Omental fat pad (tissue), 4 donors: ENCODE measurements around the gene EIF4E2. TPM values are rescaled to one million over a fixed set of nuclear protein-coding genes. Genes with fewer than 3 reads are reported as not detected.
"Not testable (repeated sequence)": the region's sequence is repeated elsewhere in the genome, so short reads cannot be mapped to it uniquely, and the experiment has no call there.

Experiments
- ATAC-seq: fragments of 150-250 bp; one replicate; pipeline ENCODE4 v1.9.1; 2016; ENCODE audit warnings: mild to moderate bottlenecking, moderate library complexity; ENCODE audit not compliant: low FRiP score
- DNase-seq: peaks from one replicate; pipeline ENCODE4 v3.0.0-alpha.2; 2019; ENCODE audit warnings: low spot score
- total RNA-seq, 4 donors: library from RNA; depleted of rRNA; stranded (reverse); fragments of >200 nt; gene quantifications; one replicate each; pipeline ENCODE4 v1.1.0, GENCODE V29; 2016
- TF ChIP-seq, protein P1 (sequence below), 3 donors: fragments of 450-650 bp; IDR thresholded peaks; one replicate each; pipeline ENCODE4 v1.5.1; 2016 to 2017; ENCODE audit warnings: antibody characterized with exemption in 3 of 3, mild to moderate bottlenecking in 3 of 3, moderate library complexity in 2 of 3

EIF4E2 gene
- total RNA-seq, 4 donors from 2014 or later, result 32.2 to 45.4 (median 37.8) TPM

DNA sequence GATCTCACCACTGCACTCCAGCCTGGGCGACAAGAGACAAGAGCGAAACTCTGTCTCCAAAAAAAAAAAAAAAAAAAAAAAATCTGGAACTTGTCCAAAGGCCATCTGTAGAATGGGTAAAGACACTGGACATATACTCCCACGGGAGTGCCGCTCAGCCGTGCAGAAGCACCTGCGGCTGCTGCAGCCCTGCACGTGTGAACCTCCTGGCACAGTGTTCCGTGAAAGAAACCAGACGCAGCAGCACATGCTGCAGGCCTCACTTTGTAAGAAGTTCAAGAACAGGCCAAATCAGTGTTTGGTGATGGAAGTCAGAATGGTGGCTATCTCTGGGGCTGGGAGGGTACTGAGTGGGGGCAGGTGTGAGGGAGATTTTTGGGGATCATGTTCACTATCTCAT lies 18.1 kb upstream of the EIF4E2 start:
- DNase-seq (no peak), ATAC-seq (no peak)

DNA sequence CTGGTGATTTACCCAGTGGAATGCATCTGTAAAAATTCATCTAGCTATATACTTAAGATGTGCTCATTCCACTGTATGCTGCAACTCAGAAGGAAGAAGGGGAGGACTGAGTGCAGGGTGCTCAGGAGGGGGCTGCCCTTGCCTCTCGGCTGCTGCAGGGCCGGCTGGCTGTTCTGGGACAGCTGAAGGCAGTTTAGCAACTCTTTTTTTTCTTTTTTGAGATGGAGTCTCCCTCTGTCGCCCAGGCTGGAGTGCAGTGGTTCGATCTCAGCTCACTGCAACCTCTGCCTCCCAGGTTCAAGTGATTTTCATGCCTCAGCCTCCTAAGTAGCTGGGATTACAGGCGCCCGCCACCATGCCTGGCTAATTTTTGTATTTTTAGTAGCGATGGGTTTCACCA lies 17.7 kb upstream of the EIF4E2 start:
- not testable (repeated sequence) for ATAC-seq, DNase-seq

More for the DNA sequence above, 18.1 kb upstream of the EIF4E2 start:
- TF ChIP-seq, protein P1, sequence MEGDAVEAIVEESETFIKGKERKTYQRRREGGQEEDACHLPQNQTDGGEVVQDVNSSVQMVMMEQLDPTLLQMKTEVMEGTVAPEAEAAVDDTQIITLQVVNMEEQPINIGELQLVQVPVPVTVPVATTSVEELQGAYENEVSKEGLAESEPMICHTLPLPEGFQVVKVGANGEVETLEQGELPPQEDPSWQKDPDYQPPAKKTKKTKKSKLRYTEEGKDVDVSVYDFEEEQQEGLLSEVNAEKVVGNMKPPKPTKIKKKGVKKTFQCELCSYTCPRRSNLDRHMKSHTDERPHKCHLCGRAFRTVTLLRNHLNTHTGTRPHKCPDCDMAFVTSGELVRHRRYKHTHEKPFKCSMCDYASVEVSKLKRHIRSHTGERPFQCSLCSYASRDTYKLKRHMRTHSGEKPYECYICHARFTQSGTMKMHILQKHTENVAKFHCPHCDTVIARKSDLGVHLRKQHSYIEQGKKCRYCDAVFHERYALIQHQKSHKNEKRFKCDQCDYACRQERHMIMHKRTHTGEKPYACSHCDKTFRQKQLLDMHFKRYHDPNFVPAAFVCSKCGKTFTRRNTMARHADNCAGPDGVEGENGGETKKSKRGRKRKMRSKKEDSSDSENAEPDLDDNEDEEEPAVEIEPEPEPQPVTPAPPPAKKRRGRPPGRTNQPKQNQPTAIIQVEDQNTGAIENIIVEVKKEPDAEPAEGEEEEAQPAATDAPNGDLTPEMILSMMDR (IDR thresholded peaks at IDR 0.05), result no peak

DNA sequence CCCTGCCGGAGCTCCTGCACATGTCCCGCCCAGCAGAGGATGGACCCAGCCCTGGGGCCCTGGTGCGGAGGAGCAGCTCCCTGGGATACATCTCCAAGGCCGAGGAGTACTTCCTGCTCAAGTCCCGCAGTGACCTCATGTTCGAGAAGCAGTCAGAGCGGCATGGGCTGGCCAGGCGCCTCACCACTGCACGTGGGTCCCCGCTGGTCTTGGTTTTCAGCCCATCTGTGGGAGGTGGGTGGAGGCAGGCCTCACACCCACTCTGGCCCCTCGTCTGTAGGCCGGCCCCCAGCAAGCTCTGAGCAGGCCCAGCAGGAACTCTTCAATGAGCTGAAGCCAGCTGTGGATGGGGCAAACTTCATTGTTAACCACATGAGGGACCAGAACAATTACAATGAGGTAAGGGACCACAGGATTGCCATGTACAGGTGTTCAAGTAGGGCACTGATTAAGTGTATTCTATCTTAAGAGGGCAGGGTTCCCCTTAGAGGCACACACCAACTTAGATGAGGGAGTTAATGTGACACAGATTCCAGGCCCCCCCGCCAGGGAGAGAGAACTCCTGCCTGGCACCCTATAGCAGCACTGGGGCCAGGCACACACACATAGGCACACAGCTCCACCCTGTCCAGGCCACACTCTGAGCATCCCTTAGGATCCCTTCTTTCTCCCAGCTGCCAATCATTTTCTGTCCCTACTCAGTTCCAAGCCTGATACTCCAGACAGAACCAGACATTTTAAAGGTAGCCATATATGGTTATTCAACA lies 16.4 kb upstream of the EIF4E2 start:
- TF ChIP-seq, protein P1 (IDR thresholded peaks at IDR 0.05), result no peak
- DNase-seq (no peak), ATAC-seq (no peak)

DNA sequence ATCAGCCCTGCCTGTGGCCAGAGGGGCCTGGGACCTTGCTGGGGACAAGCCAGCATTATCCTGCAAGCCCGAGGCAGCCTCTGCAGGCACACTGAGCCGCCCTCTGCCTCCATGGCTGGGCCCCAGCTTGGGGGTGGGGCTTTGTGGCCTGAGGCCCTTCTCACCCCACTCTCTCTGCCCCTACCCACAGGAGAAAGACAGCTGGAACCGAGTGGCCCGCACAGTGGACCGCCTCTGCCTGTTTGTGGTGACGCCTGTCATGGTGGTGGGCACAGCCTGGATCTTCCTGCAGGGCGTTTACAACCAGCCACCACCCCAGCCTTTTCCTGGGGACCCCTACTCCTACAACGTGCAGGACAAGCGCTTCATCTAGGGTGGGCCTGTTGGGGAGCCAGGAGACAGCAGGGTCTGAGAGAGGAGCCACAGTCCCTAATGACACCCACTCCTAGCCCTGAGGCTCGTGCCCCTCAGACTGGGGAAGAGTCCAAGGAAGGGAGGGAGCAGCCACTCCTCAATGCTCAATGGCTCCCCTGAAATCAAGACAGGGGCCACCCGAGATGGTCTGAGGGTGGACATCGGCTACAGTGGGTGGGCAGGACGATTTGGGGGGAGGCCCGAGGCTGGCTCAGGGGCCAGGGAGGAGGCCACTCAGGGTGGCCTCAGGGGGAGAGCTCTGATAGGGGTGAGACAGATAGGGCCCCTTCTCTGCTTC lies 15.4 kb upstream of the EIF4E2 start:
- ATAC-seq, result no peak
- TF ChIP-seq, protein P1 (IDR thresholded peaks at IDR 0.05), result no peak
- no peak for DNase-seq

DNA sequence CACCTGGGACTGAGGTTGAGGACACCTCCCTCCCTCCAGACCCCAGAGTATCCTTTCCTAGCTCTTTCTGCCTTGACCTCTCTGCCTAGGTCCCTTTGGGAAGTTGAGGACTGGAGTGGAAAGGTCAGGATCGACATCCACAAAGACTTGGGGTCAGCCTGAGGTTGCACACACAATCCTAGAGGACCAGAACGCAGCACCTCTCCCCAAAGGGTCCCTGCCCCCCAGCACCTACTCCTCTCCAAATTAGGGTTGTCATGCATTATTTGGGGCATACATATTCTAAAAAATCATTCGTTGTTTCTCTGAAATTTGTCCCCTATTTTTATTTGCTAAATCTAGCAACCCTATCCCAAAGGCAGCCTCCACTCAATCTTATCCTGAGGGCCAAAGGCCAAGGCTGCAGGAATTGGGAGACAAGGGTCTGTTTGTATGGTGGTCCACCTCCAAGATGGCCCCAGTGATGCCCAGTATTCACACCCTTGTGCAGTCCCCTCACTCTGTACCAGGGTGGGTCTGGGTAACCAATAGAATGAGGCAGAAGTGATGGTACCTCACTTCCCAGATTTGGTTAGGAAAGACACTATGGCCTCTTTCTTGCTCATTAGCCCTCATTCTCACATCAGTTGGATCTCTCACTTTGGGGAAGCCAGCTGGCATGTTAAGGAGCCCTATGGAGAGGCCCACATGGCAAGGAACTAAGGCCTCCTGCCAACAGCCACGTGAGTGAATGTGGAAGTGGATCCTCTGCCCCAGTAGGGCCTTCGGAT lies 14.5 kb upstream of the EIF4E2 start:
- DNase-seq, result no peak
- TF ChIP-seq, protein P1 (IDR thresholded peaks at IDR 0.05), result no peak
- ATAC-seq, result no peak

DNA sequence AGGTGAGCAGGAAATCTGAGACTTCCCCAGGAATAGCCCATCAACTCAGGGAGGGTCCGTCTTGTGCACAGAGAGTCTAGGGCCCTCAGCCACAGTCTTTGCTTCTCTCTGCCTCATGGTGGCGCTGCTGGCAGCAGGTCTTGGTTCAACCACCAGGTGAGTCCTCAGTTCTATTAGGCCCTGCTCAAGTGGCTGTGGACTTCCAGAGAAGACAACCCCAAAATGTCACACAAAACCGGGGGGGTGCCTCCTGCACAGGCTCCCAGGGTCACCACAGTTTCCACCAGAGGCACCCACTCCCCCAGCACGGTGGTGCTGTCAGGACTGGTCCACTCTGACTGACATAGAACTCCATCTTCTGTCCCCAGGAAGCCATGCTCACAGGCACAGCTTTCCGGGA lies 13.4 kb upstream of the EIF4E2 start:
- TF ChIP-seq, protein P1 (IDR thresholded peaks at IDR 0.05), result no peak
- DNase-seq, result no peak
- no peak for ATAC-seq

DNA sequence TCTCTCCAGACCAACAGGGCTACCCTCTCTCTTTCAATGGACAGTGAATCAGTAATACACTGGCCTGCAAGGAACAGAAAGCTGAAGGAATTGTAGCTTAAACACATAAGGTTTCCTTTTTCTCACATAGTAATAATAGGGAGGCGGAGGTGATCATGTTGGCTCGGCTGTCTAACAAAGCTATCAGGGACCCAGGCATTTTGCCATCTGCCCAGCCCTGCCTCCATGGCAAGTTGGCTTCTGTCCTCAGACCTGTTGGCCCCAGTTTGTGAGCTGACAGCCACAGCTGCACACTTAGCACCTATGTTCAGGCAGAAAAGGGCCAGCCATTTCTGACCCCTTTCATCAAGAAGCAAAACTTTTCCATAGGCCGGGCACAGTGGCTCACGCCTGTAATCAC lies 13.0 kb upstream of the EIF4E2 start:
- DNase-seq, result no peak
- TF ChIP-seq, protein P1 (IDR thresholded peaks at IDR 0.05), result no peak

More for the DNA sequence above, 13.0 kb upstream of the EIF4E2 start:
- ATAC-seq, result no peak
